MG63 (cell line): ENCODE measurements around the gene PTPRN2. TPM values are rescaled to one million over a fixed set of nuclear protein-coding genes. Genes with fewer than 3 reads are reported as not detected.

Source experiments
- DNase-seq: peaks from one replicate; pipeline ENCODE4 v3.0.0-alpha.2; 2020
- H3K27me3 ChIP-seq: fragments of 250-450 bp; sonication (Bioruptor Pico); 2 replicates; pipeline ENCODE4 v1.5.1; 2020; ENCODE audit warnings: mild to moderate bottlenecking, moderate library complexity
- H3K36me3 ChIP-seq: fragments of 250-450 bp; sonication (Bioruptor Pico); 2 replicates; pipeline ENCODE4 v1.5.1; 2020; ENCODE audit warnings: mild to moderate bottlenecking, moderate library complexity
- H3K4me3 ChIP-seq: fragments of 250-450 bp; sonication (Bioruptor Pico); 2 replicates; pipeline ENCODE4 v1.5.1; 2020; ENCODE audit warnings: mild to moderate bottlenecking, moderate library complexity
- H3K9me3 ChIP-seq: fragments of 250-450 bp; sonication (Bioruptor Pico); 2 replicates; pipeline ENCODE4 v1.5.1; 2020; ENCODE audit warnings: mild to moderate bottlenecking, moderate library complexity
- total RNA-seq: library from RNA; depleted of rRNA; stranded (reverse); fragments of >200 nt; shearing (Covaris generic); gene quantifications from 2 replicates; pipeline ENCODE4 v1.2.3, GENCODE V29; 2014; ENCODE audit warnings: low replicate concordance

The PTPRN2 gene
- total RNA-seq, 1 experiment from 2014 or later: 0.16 TPM

GRCh38 chr7:158001621-158002320 is 585.9 kb downstream of the PTPRN2 start:
- peak; percentile 95 for DNase-seq
- Histone ChIP-seq H3K27me3 (no peaks in the 10 kb centered on the region), H3K9me3 (no peaks in the 10 kb centered on the region), H3K36me3 (no peaks in the 10 kb centered on the region), H3K4me3 (no peak overlapping the region)

- DNase-seq: no peak
- H3K27me3 ChIP-seq: no peaks in the 10 kb centered on the region
- no peaks in the 10 kb centered on the region for H3K36me3 ChIP-seq
- no peaks in the 10 kb centered on the region for H3K9me3 ChIP-seq
- H3K4me3 ChIP-seq: no peak overlapping the region
Observed at GRCh38 chr7:158001003-158001402, 586.6 kb downstream of the PTPRN2 start.

- Histone ChIP-seq H3K27me3 (no peaks in the 10 kb centered on the region), H3K36me3 (no peaks in the 10 kb centered on the region), H3K9me3 (no peaks in the 10 kb centered on the region), H3K4me3 (no peak overlapping the region)
- no peak for DNase-seq
Observed at GRCh38 chr7:158000160-158000559, 587.5 kb downstream of the PTPRN2 start.

- H3K4me3 ChIP-seq: no peak overlapping the region
- H3K9me3 ChIP-seq: no peaks in the 10 kb centered on the region
- no peaks in the 10 kb centered on the region for H3K27me3 ChIP-seq
- DNase-seq: no peak
- H3K36me3 ChIP-seq: no peaks in the 10 kb centered on the region
Observed at GRCh38 chr7:157998884-157999552, 588.6 kb downstream of the PTPRN2 start.

- H3K9me3 ChIP-seq: no peaks in the 10 kb centered on the region
- no peak for DNase-seq
- H3K4me3 ChIP-seq: no peak overlapping the region
Observed at GRCh38 chr7:157997471-157997870, 590.2 kb downstream of the PTPRN2 start.

GRCh38 chr7:157997080-157997440 is 590.6 kb downstream of the PTPRN2 start:
- Histone ChIP-seq H3K36me3 (no peaks in the 10 kb centered on the region), H3K9me3 (no peaks in the 10 kb centered on the region), H3K4me3 (no peak overlapping the region), H3K27me3 (no peaks in the 10 kb centered on the region)
- DNase-seq: no peak

More at GRCh38 chr7:157997471-157997870, 590.2 kb downstream of the PTPRN2 start:
- Histone ChIP-seq H3K36me3 (no peaks in the 10 kb centered on the region), H3K27me3 (no peaks in the 10 kb centered on the region)

GRCh38 chr7:157996359-157997079 is 591.1 kb downstream of the PTPRN2 start:
- no peaks in the 10 kb centered on the region for H3K36me3 ChIP-seq
- no peak overlapping the region for H3K4me3 ChIP-seq
- no peak for DNase-seq
- H3K27me3 ChIP-seq: no peaks in the 10 kb centered on the region
- no peaks in the 10 kb centered on the region for H3K9me3 ChIP-seq

- no peak for DNase-seq
- Histone ChIP-seq H3K4me3 (no peak overlapping the region), H3K36me3 (no peaks in the 10 kb centered on the region), H3K9me3 (no peaks in the 10 kb centered on the region), H3K27me3 (no peaks in the 10 kb centered on the region)
Observed at GRCh38 chr7:157995815-157996214, 591.8 kb downstream of the PTPRN2 start.

- no peak for DNase-seq
- H3K9me3 ChIP-seq: no peaks in the 10 kb centered on the region
Observed at GRCh38 chr7:157994319-157994718, 593.3 kb downstream of the PTPRN2 start.

GRCh38 chr7:157993406-157994105 is 594.1 kb downstream of the PTPRN2 start:
- DNase-seq: no peak
- Histone ChIP-seq H3K27me3 (no peaks in the 10 kb centered on the region), H3K9me3 (no peaks in the 10 kb centered on the region), H3K4me3 (no peak overlapping the region), H3K36me3 (no peaks in the 10 kb centered on the region)

More at GRCh38 chr7:157994319-157994718, 593.3 kb downstream of the PTPRN2 start:
- Histone ChIP-seq H3K4me3 (no peak overlapping the region), H3K27me3 (no peaks in the 10 kb centered on the region), H3K36me3 (no peaks in the 10 kb centered on the region)

- H3K27me3 ChIP-seq: no peaks in the 10 kb centered on the region
- H3K36me3 ChIP-seq: no peaks in the 10 kb centered on the region
- no peaks in the 10 kb centered on the region for H3K9me3 ChIP-seq
- no peak for DNase-seq
- no peak overlapping the region for H3K4me3 ChIP-seq
Observed at GRCh38 chr7:157992511-157993160, 595.0 kb downstream of the PTPRN2 start.

GRCh38 chr7:157991761-157992160 is 595.9 kb downstream of the PTPRN2 start:
- H3K9me3 ChIP-seq: no peaks in the 10 kb centered on the region
- no peaks in the 10 kb centered on the region for H3K36me3 ChIP-seq
- no peak overlapping the region for H3K4me3 ChIP-seq
- no peak for DNase-seq
- H3K27me3 ChIP-seq: no peaks in the 10 kb centered on the region

- Histone ChIP-seq H3K36me3 (no peaks in the 10 kb centered on the region), H3K4me3 (no peak overlapping the region), H3K9me3 (no peaks in the 10 kb centered on the region), H3K27me3 (no peaks in the 10 kb centered on the region)
- DNase-seq: no peak
Observed at GRCh38 chr7:157991351-157991750, 596.3 kb downstream of the PTPRN2 start.

GRCh38 chr7:157990881-157991250 is 596.8 kb downstream of the PTPRN2 start:
- Histone ChIP-seq H3K36me3 (no peaks in the 10 kb centered on the region), H3K4me3 (no peak overlapping the region), H3K27me3 (no peaks in the 10 kb centered on the region), H3K9me3 (no peaks in the 10 kb centered on the region)
- no peak for DNase-seq

- Histone ChIP-seq H3K9me3 (no peaks in the 10 kb centered on the region), H3K36me3 (no peaks in the 10 kb centered on the region), H3K27me3 (no peaks in the 10 kb centered on the region), H3K4me3 (no peak overlapping the region)
- no peak for DNase-seq
Observed at GRCh38 chr7:157990226-157990880, 597.3 kb downstream of the PTPRN2 start.

- Histone ChIP-seq H3K4me3 (no peak overlapping the region), H3K36me3 (no peaks in the 10 kb centered on the region), H3K27me3 (no peaks in the 10 kb centered on the region), H3K9me3 (no peaks in the 10 kb centered on the region)
- DNase-seq: no peak
Observed at GRCh38 chr7:157989589-157989988, 598.0 kb downstream of the PTPRN2 start.
